NCI-H1930 (cell line): ENCODE data around the gene SLC9A2.
A peak's percentile ranks its signal among the peaks of the same experiment; 100 is the strongest.

ENCODE experiments used
- DNase-seq, 2 experiments: peaks; one replicate each; lab custom pipeline; 2025; lab: John Stamatoyannopoulos, UW

Gene SLC9A2

GRCh38 chr2:102619414-102620319 lies at the start of gene SLC9A2:
TSS of gene SLC9A2 (plus strand) at chr2:102619553. CDS start at chr2:102619849, 296 bp downstream.
- DNase-seq, result peak; percentile 49 to 53

DNA sequence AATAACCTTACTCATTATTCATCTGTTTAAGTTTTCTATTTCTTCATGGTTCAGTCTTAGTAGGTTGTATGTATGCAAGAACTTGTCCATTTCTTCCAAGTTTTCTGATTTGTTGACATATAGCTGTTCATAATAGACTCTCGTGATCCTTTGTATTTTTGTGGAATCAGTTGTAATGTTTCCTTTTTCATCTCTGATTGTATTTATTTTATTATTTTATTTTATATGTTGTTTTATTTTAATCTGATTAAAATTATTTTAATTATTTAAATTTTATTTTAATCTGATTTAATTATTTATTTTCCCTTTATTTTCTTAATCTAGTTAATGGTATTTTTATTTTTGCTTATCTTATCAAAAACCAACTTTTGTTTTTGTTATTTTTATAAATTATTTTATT lies 43.5 kb upstream of the SLC9A2 start:
- DNase-seq, result no peak

DNA sequence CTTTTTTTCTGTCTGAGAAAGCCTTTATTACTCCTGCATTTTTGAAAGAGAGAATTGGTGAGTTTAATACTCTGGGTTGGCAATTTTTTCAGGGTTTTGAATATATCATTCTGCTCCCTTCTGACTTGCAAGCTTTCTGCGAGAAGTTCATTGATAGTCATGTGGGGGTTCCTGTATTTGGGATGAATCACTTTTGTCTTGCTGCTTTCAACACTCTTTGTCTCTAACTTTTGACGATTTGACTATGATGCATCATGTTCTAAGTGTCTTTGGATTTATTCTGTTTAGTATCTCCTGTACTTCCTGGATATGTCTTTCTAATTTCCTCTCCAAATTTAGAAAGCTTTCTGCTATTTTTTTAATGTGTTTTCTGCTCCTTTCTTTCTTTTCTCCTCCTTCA lies 41.0 kb upstream of the SLC9A2 start:
- DNase-seq, result no peak

- DNase-seq, result no peak
These were observed 37.4 kb upstream of the SLC9A2 start for GRCh38 chr2:102581911-102582310.

- DNase-seq, result no peak
These were observed 36.5 kb upstream of the SLC9A2 start for GRCh38 chr2:102582845-102583244.

DNA sequence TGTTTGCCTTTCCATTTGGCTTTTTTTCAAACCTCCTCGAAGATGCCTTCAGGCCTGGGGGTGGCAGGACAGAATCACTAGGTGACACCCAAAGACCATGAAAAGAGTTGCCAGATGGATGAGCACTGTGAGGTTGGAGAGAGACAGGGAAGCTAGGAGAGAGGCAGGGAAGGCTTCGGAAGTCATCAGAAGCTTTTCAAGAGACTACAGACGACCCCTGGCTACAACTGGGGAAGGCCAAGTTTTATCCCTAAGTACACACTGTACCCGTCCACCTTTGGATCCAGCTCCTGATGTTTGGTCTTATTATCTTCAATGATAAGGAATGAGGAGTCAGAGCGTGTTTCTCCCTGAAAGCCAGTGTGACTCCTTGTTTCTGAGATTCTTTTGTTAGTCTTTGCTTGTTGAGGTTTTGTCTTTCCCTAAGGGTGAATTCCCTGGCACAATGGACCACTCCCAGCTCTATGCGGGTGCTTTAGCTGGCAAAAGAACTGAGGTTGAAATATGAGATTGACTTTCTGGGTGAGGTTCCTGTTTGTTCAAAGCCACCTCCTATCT lies 33.4 kb upstream of the SLC9A2 start:
- DNase-seq, result no peak

- no peak for DNase-seq
These were observed 31.0 kb upstream of the SLC9A2 start for GRCh38 chr2:102588213-102588939.

DNA sequence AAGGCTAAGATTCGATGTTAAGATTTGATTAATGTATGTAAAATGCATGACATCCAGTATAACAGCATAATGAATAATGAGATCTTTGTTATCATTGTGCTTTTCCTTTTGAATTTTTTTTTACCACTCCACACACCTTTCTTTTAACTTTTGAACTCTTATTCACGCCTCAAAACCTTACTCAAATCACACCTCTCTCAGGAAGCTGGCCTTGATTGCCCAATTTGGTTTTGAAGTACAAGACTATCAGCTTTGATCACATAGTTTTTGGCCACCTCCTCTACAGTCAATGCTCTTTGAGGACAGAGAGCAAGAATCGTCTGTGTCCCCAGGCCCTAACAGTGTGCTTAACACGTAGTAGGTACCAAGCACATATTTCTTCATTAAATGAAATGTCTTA lies 29.9 kb upstream of the SLC9A2 start:
- no peak for DNase-seq

GRCh38 chr2:102591491-102592045 lies 27.8 kb upstream of the SLC9A2 start:
- DNase-seq, result peak; percentile 66 to 70

DNA sequence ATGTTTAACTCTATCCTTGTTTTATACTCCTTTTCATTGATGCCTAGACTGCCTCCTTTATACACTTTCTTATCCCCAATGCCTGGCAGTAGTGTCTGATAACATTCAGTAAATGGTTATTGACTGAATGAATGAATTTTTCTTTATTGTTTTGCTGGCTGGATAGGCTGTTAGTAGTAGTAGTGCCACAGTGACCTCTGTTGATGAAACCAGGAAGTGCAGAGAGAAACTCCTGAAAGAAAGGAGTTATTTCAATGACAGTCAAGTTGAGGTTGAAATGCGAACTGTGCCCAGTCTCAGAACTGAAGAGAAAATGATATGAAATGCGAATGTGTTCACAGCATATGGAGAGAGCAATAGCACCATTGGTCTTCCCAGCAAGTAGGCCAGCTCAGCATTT lies 26.8 kb upstream of the SLC9A2 start:
- DNase-seq, result no peak

DNA sequence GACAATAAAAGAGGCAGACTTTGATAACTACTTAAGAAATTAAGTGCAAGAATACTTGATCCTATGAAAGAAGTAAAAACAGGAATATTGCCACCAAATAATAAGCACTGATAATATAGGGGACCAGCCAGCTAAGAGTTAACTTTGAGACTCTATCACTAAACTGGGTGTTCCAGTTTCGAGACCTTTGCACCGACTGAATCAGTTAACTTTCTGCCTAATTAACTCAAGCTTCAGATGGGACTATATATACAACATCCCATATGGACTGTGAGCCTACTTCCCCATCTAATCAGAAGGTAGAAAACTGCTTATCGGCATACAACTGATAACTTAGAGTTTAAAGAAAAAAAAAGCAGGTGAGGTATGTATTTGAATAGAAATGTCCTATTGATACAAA lies 25.8 kb upstream of the SLC9A2 start:
- no peak for DNase-seq

DNA sequence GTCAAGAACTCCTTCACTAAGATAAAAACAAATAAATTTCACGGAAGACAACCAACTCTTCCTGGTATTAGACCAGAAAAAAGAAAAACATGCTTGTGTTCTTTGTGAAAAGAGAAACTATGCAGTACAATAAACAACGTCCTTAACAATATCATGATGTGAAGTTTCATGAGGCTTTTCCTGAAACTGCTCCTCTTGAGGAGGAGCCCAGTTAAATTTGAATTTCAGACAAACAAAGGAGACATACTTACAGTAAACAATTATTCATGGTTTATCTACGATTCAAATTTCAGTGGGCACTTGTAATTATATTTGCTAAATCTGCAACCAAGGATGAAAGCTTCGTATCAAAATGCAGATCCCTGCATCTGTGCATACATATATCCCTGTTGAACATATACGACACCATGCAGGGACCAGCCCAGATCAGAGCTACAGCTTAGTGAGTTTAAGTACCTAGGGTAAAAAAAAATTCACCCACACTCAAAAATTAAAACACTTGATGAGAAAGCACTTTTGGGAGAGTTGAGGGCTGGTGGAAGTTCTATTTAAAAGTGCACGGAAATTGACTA lies 24.8 kb upstream of the SLC9A2 start:
- DNase-seq, result no peak

- DNase-seq, result no peak
These were observed 21.6 kb upstream of the SLC9A2 start for GRCh38 chr2:102597788-102598187.

DNA sequence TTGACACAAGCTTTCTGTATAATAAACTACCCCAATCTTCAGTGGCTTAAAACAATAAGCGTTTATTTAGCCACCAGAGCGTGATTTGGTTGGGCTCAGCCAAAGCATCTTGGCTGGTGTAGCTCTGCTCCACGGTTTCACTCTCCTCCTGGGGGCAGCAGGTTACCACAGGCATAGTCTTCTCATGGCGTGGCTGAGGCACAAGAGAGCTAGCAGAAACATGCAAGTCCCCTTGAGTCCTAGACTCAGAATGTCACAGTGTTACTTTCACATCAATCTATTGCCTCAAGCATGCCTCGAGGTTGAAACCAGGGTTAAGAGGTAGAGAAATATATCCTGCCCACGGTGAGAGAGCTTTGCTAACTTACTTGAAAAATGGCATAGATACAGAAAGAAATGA lies 19.9 kb upstream of the SLC9A2 start:
- DNase-seq, result no peak

DNA sequence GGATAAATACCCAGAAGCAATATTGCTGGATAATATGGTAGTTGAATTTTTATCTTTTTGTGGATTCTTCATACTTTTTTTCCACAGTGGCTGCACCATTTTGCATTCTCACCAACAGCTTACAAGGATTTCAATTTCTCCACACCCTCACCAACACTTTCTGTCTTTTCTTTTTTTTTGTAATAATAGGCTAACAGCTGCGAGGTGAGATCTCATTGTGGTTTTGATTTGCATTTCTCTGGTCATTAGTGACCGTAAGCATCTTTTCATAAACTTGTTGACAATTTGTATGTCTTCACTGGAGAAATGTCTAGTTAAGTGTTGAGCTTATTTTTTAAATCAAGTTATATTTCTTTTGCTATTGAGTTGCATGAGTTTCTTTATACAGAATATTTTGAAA lies 17.6 kb upstream of the SLC9A2 start:
- no peak for DNase-seq

DNA sequence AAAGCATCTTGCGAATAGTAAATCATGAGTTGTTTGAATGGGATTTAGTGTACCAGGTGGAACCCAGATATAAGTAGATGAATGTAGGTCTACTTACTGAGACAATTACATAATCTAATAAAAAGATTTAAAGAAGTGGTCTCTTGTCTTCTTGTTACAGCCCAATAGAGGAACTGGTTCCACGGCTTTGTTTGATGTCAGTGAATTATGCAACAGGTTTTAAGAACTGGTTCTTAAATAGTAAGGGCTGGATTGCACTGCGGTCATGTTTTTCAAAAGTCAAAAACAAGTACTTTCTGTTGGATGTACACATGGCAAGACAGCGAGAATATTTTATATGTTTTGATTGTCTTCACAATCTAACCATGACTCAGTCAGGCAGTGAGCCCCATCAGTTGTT lies 15.4 kb upstream of the SLC9A2 start:
- no peak for DNase-seq

- no peak for DNase-seq
These were observed 14.6 kb upstream of the SLC9A2 start for GRCh38 chr2:102604769-102605168.

- no peak for DNase-seq
These were observed 13.0 kb upstream of the SLC9A2 start for GRCh38 chr2:102606353-102606752.

GRCh38 chr2:102615620-102616436 lies 3.5 kb upstream of the SLC9A2 start:
- peak; percentile 45 to 68 for DNase-seq

GRCh38 chr2:102618452-102619413 lies 620 bp upstream of the SLC9A2 start:
- DNase-seq, result peak in 1 of 2 experiments; percentile 39
